HG02623 (cell line): ENCODE measurements around the gene NLGN4X.

Experiments
- ATAC-seq: cut with Tn5 transposase; IDR thresholded peaks from one replicate; pipeline ENCODE4 v1.9.1; 2021; ENCODE audit warnings: moderate library complexity; ENCODE audit not compliant: unreplicated experiment

NLGN4X gene

DNA sequence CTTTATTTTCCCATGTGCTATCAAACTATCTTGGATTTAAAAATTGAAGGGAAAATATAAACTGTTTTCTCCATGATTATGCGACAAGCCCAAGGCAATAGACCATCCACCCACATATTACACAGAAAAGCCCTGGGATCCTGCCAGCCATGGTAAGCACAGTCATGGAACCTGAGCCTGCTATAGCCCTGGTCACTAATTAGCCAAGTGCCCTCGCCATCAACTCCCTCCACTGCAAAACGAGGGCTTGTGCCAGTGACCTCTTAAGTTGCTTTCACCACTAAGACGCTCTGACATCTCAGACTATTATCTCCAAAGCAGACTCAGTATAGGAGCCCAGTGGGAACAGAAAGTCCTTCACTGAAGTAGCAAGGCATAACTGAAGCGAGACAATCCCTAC is 69.2 kb downstream of the NLGN4X start:
- no peak for ATAC-seq

DNA sequence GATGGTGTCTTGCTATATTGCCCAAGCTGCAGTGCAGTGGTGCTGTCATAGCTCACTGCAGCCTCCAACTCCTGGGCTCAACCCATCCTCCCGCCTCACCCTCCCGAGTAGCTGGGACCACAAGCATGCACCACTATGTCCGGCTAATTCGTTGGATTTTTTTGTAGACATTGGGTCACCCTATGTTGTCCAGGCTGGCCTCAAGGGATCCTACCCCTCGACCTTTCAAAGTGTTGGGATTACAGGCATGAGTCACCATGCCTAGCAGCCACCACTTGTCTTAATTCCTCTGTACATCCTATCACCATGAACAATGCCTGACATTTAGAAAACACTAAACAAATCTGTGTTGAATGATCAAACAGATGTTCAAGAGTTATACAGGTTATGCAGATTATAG is 76.7 kb downstream of the NLGN4X start:
- ATAC-seq: no peak

DNA sequence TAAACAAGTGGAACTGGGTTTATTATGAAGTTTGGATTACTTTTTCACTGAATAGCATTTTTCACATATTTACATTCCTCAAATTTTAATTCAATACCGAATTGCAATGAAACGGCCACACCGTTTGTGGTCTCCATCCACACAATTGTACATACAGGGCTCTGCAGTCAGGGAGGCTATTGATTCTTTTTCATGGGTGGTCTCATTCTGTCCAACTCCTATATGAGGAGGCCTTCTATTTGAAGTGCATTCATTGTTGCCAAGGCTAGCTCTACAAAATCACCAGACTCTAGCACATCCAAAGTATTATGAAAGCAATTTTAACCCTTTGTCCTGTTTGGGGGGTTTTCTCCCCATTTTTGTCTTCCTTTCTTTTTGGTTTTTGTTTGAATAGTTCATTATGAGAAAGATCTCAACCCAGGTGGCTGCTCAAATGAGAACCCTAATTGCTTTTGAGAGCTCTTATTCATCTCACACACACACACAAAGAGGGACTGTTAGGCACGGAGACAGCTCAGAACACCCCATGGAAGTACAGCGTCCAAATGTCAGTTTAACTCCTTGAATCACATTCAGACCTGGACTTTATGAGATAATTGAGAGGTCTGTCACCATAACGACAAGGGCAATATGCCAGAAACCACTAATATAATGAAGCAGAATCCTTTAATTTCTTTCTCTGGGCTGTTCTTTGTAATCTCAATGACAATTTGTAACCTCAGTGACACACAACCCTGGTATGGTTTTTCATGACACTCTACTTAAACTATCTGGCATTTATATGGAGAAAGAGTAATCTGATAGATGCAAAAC is 79.4 kb downstream of the NLGN4X start:
- no peak for ATAC-seq

DNA sequence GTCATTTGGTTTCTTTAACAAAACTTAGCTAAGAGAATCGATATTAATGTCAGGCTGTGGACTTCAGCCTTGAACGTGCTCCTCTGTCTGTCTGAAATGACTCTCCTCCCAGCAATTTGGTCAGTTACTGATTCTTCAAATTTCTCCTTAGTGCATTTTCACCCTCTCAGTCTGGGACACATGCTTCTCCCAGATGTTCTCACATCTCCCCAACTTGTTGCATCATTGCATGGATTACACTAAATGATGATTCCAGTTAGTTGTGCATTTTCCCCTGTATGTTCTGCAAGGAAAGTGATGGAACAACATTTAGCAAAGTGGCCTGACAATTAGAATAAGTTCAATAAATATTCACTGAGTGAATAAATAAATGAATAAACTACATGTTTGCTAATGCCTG is 94.4 kb downstream of the NLGN4X start:
- ATAC-seq: no peak

DNA sequence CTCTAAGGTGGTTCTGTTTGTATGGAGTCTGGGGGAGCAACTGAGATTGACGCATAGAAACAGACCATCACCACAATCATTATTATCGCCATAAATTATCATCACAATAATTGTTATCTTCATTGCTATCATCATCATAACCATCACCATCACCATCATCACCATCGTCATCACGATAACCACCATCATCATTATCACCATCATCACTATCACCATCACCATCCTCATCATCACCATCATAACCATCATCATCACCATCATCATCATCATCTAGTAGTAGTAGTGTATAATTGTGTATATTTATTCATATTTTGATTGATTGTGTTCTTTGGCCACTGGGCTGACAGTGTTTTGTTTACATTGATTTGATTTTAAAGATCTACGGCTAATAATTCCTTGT is 95.7 kb downstream of the NLGN4X start:
- ATAC-seq: no peak

DNA sequence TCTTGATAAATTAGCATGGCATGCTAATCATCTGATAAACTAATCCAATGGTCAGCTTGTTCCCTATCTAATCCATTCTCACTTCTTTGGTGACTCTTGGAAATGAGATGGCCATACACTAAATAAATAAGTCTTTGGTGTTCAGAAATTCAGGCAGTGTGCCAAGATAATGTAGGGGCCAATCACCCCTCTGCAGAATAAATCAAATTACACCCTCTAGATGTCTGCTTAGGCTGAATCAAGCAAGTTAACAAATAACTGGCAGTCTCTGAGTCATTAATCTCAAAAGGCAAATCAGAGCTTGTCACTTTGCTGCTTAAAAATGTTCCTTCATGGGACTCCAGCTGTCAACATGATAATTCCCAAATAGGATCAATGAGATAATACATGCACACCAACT is 97.4 kb downstream of the NLGN4X start:
- ATAC-seq: no peak

DNA sequence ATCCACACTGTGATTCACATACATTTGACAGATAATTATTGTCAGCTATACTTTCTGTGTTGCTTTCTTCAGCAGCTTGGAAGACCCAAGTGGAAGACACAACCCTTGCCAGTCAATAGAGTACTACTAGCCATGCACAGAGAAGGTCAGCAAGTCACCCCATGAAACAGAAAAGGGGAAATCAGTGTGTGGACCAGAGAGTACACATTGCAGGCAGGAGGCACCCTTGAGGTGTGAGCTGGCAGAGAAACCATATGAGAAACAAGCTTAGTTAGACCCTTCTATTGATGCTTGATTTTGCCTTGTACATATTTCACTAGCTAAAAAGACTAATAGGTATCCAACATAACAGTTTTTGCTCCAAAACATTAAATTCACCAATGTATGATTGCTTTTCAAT is 99.5 kb downstream of the NLGN4X start:
- no peak for ATAC-seq

DNA sequence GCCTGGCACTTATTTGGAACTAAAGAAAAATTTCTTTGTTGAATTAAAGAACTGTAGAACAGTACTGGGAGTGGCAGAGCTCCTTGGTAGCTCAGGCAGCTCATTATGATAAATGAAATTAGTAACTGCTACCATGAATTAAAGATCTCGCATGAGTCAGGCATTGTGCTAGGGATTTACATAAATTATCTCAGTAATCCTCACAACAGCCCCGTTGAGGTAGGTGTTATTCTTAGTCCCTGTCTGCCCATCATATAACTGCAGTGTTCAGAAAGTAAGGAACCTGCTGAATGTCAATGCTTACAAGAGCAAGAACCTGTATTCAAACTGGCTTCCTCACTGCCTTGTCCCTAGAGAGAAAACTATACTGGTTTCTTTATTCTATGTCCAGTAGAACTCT is 108.3 kb downstream of the NLGN4X start:
- no peak for ATAC-seq

DNA sequence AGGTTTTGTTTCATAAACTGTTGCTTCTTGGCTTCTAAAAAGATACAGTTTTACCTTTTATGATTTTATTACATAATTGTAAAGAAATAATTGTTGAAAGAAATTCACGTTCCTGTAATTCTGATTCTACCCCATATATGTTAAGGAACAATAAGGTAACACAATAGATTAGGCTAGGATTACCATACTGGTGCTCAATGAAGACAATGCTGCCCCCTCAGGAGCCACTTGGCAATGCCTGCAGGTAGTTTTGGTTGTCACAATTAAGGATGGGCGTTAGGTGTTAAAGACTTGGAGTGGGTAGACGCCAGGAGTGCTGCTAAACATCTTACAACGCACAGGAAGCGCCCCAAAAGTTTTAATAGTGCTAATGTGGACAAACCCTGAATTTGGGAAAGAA is 133.2 kb downstream of the NLGN4X start:
- ATAC-seq: no peak

DNA sequence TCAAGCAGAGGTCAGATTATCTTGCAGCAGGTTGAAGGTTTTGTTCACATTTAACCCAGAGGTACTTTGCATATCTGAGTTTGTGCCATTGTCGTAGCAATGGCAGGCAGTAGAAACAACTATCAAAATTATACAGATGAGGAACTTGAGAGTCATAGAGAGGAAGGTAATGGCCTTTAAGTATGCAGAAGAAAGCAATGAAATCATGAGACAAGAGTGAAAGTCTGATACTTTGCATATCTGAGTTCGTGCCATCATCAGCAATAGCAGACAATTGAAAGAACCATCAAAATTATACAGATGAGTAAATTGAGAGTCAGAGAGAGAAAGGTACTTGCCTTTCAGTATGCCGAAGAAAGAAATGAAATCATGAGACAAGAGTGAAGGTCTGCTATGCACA is 154.1 kb downstream of the NLGN4X start:
- ATAC-seq: no peak

DNA sequence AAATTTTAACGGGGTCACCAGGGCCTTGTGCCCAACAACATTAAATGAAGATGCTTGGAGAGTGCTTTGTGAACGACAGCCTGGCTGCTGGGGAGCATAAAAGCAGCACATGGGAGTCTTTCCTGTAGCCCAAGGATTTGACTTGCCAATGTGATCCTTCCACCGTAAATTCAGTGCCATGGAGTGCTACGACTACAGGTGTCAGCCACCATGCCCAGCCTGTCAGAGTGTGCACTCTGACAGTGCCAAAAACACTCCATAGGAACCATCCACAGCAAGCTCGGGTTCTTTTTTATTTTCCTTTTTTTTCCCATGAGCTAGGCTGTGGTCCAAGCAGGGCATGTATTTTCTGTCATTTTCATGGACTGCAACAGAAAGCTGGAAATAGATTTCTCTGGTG is 156.9 kb downstream of the NLGN4X start:
- no peak for ATAC-seq

DNA sequence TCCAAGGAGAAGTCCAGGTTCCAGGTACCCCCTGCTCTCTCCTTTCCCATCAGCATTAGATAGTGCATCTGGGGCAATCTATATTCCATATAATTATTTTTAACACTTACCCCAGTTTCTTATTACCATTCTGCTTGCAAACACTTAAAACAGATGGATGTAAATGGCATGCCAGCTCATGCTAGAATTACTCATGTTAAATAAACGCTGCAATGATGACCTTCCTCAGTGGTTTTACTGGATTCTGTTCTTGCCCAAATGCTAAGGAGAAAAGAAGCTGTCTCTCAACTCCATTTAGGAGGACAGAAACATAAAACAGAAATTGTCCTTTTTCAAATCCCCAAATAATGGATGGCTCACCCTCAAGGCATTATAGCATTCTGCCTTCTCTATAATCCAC is 161.1 kb downstream of the NLGN4X start:
- ATAC-seq: no peak

DNA sequence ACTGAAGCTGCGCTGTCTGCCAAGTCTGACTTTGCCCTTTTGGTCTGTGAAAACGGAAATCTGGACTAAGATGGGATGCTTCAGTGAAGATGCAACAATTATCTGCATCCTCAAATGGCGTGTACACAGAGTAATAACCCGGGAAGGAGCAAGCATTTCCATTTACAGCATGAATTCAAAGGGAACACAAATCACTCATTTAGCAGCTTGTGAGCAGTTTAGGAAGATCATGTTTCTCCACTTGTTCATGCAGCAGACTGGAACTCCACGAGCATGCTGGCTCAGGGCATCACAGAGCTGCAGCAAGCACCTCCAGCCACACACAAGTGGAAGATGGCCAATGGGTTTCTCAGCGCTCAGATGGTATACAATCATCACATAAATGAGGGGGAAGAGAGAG is 175.5 kb downstream of the NLGN4X start:
- ATAC-seq: no peak

DNA sequence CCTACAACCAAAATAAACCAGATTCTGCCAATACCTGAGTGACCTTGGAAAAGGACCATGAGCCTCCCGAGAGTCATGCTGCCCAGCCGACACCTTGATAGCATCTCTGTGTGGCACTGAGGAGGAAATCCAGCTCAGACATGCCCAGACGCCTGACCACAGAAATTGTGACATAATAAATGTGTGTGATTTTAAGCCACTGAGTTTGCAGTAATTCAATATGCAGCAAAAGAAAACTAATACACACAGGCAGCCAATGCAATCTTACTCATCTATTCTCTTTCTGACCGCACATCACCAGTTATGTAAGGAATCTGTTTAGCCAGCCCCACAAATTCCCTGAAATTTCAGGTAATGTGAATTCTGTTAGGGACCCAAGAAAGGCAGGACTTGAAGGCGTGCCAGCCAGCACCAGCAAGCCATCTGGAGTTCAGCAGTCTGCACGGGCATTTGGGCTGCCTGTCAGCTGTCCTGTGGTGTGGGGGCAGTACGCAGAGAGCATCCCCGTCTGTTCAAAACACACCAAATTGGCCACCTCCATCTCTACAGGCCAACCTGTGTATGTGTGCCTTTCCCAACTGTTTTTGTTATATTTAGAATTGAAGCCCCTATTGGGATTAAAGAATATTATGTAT is 176.4 kb downstream of the NLGN4X start:
- ATAC-seq: no peak

DNA sequence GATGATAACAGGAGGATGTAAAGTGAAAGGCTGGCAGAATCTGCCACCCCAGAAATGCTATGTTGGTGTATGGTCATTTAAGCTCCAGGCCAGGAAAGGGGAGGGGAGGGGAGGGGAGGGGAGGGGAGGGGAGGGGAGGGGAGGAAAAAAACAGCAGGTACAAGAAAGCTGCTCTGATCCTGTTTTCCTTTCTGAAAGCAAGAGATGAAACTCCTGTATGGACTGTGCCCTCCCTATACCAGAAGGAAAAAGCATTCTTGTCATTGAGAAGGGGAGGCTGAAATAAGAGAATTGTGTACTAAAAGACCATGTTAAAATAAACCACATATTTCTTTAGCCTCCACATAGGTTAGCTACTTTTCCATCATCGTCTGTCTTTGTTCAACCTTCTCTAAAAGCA is 179.5 kb downstream of the NLGN4X start:
- no peak for ATAC-seq

DNA sequence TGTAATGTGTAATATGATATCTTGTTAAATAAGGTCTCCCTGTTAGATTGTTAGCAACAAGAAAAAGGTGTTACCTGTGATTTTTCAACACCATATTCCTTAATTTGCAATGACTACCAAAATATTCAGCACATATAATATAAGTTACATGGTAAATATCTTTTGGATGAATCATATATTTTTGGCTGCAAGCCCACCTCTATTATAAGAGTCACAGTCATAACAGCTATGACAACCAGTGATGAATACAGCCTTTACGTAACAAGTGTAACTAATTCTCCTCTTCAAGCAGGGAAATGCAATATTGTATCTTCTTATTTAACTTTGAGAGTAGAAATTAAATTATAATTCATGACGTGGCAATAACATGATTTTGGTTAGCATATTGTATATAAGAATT is 187.0 kb downstream of the NLGN4X start:
- no peak for ATAC-seq

DNA sequence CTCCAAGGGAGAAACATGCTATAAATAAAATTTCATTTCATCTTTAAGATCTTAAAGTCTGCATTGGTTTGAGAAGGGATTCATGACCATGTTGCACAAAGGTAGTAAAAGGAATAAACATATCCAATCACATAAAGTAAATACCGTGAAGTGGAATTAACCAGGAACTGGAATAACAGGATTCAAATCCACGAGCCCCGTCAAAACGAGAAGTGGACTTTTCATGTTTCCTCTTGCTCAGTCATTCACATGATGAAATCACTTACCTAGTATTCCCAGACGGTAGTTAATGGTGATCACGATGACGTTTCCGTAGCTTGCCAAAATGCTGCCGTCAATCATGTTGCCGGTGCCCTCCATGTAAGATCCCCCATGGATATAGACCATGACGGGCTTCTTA is 199.7 kb downstream of the NLGN4X start:
- ATAC-seq: no peak

DNA sequence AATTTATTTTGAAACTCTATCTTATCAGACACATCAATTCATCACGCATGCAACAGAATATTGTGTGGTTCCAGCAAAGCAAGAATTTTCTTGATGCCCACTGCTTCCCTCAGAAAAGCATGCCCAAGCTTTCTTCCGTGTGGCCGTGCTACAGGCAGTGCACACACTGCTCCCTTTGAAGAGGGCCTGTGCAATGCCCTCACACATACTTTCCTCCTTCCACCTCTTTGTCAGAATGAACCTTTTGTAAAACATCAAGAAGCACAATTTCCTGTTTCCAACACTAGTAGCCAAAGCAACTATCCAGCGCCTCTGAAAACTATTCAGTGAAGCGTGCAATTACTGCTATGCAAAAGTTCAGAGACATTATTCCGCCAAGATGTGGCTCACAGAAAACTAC is 201.7 kb downstream of the NLGN4X start:
- ATAC-seq: no peak

DNA sequence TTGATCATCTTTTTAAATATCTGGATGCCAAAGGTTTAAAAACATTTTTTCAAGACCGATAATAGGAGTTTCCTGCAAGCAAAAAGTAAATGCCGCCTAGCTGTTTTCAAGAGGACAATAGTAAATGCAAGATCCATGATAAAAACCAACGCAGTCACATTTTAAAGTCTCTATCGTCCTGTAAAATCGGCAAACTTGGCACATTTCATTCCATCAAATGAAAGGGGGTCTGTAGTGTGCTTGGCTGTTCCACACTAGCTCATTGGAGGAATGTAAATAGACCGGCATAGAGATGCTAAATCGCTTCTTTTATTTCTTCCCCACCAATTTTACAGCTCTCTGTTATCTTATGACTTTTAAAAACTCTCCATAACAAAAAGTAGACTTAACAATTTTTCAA is 202.2 kb downstream of the NLGN4X start:
- no peak for ATAC-seq

DNA sequence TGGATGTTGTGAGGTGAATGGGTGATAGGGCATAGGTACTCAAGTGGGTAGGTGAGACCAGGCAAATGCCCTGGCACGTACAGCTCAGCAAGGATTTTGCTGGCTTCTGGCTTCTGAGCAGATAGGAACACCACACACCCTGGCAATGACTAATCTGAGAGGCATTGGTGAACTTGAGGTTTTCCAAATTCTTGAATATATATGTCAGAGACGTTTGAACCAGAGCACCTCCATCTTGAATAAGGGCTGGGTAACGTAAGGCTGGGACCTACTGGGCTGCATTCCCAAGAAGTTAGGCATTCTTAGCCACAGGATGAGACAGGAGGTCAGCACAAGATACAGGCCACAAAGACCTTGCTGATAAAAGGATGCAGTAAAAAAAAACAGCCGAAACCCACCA is 204.5 kb downstream of the NLGN4X start:
- no peak for ATAC-seq

DNA sequence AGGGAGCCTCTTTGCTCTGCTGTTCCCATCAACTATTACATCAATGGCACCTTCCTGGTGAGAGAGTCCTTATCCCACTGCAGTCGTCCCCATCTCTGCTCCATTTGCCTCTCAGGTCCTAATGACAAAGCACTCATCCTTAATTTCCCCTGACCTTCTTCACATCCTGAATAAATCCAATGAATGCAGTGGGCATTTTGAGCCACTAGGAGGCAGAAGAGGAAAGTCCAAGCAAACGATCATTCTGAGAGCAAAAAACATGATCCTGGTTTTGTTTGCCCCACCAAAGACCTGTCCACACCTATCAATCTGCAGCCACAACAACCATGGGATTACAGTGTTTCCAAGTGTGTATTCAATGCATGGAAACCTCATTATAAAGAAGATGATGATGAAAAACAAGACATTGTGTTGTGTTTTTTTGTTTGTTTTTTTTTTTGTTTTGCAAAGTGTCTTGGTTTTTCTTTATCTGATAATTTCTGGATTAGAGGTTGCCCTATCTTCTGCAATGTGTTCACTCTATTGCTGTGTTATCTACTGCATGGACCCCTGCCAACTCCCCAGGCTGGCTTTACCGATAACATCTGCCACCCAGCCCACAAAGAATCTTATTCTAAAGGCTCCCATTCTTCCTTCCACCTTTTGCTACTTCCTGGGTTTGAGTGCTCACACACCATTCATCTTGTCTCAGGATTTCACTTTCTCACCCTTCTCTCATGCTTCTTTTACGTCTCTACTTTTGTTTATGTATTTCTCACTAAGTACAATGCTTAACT is 207.2 kb downstream of the NLGN4X start:
- ATAC-seq: no peak

DNA sequence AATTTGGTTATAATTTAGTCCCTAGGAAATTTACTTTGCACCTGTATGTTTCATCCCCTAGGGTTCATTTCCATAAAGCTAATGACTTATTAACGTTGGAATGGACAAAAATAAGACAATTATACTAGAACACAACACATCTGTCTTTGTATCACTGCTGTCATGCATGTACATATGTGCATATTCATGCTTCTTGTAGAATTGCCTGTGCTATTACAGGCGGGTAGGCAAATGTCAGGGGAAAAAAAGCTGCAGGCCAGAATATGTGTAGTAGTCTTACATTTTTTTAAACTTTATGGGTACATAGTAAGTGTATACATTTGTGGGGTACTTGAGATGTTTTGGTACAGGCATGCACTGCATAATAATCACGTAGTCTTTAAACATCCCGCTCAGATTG is 209.6 kb downstream of the NLGN4X start:
- no peak for ATAC-seq
